ENCODE data around the gene CDH7. TPM values are rescaled to one million over a fixed set of nuclear protein-coding genes. Genes with fewer than 3 reads are reported as not detected.

Gene CDH7
- total RNA-seq, 1 experiment from 2014 or later, result not detected

GRCh38 chr18:65760457-65760856, 9.6 kb downstream of the CDH7 start:
- H3K9me2 ChIP-seq (replicated peaks; ENCODE audit: insufficient read depth, low read length), result no peaks in the 10 kb centered on the region
- H4K20me1 ChIP-seq (ENCODE audit: insufficient read depth, low read depth, low read length), result no peaks in the 10 kb centered on the region
- no peak overlapping the region for H3K9ac ChIP-seq (ENCODE audit: low read length)
- H3K4me2 ChIP-seq (ENCODE audit: low read depth, low read length, poor library complexity, severe bottlenecking), result no peak overlapping the region
- H3K9me3 ChIP-seq (ENCODE audit: low read length), result peaks cover 46% of the 10 kb centered on the region
- no peak overlapping the region for H3K27ac ChIP-seq (ENCODE audit: low read length)
- no peaks in the 10 kb centered on the region for H3K27me3 ChIP-seq (ENCODE audit: low read length)
- no peak for DNase-seq
- H3K4me3 ChIP-seq (ENCODE audit: low read length), result no peak overlapping the region
- H3K79me2 ChIP-seq (ENCODE audit: low read length), result no peaks in the 10 kb centered on the region
- H3K4me1 ChIP-seq (ENCODE audit: low read length), result no peaks in the 10 kb centered on the region
- H3K36me3 ChIP-seq (ENCODE audit: insufficient read depth, low read length), result no peaks in the 10 kb centered on the region
- H2AFZ ChIP-seq (ENCODE audit: low read length), result no peak overlapping the region

GRCh38 chr18:65761636-65762295, 11.0 kb downstream of the CDH7 start:
- no peaks in the 10 kb centered on the region for H4K20me1 ChIP-seq (ENCODE audit: insufficient read depth, low read depth, low read length)
- H2AFZ ChIP-seq (ENCODE audit: low read length), result no peak overlapping the region
- no peaks in the 10 kb centered on the region for H3K9me2 ChIP-seq (replicated peaks; ENCODE audit: insufficient read depth, low read length)
- H3K27me3 ChIP-seq (ENCODE audit: low read length), result no peaks in the 10 kb centered on the region
- no peaks in the 10 kb centered on the region for H3K79me2 ChIP-seq (ENCODE audit: low read length)
- H3K27ac ChIP-seq (ENCODE audit: low read length), result no peak overlapping the region
- no peak overlapping the region for H3K4me2 ChIP-seq (ENCODE audit: low read depth, low read length, poor library complexity, severe bottlenecking)
- H3K36me3 ChIP-seq (ENCODE audit: insufficient read depth, low read length), result no peaks in the 10 kb centered on the region
- DNase-seq, result no peak
- H3K9me3 ChIP-seq (ENCODE audit: low read length), result peaks cover 44% of the 10 kb centered on the region
- H3K4me3 ChIP-seq (ENCODE audit: low read length), result no peak overlapping the region
- H3K9ac ChIP-seq (ENCODE audit: low read length), result no peak overlapping the region
- no peaks in the 10 kb centered on the region for H3K4me1 ChIP-seq (ENCODE audit: low read length)

- H3K9me3 ChIP-seq (ENCODE audit: low read length), result peaks cover 52% of the 10 kb centered on the region
- H3K36me3 ChIP-seq (ENCODE audit: insufficient read depth, low read length), result no peaks in the 10 kb centered on the region
- no peak overlapping the region for H3K4me3 ChIP-seq (ENCODE audit: low read length)
- H3K9me2 ChIP-seq (replicated peaks; ENCODE audit: insufficient read depth, low read length), result no peaks in the 10 kb centered on the region
- no peak overlapping the region for H3K27ac ChIP-seq (ENCODE audit: low read length)
- no peak overlapping the region for H3K9ac ChIP-seq (ENCODE audit: low read length)
- no peaks in the 10 kb centered on the region for H3K79me2 ChIP-seq (ENCODE audit: low read length)
- no peak overlapping the region for H2AFZ ChIP-seq (ENCODE audit: low read length)
- DNase-seq, result no peak
- no peaks in the 10 kb centered on the region for H3K4me1 ChIP-seq (ENCODE audit: low read length)
- H4K20me1 ChIP-seq (ENCODE audit: insufficient read depth, low read depth, low read length), result no peaks in the 10 kb centered on the region
- no peak overlapping the region for H3K4me2 ChIP-seq (ENCODE audit: low read depth, low read length, poor library complexity, severe bottlenecking)
- H3K27me3 ChIP-seq (ENCODE audit: low read length), result no peaks in the 10 kb centered on the region
These were observed 11.7 kb downstream of the CDH7 start for GRCh38 chr18:65762556-65762955.

- Histone ChIP-seq H3K9me2 (replicated peaks; ENCODE audit: insufficient read depth, low read length) (no peaks in the 10 kb centered on the region), H4K20me1 (ENCODE audit: insufficient read depth, low read depth, low read length) (no peaks in the 10 kb centered on the region)
These were observed 16.6 kb downstream of the CDH7 start for GRCh38 chr18:65767406-65767805.

GRCh38 chr18:65768120-65768778, 17.4 kb downstream of the CDH7 start:
- H3K4me2 ChIP-seq (ENCODE audit: low read depth, low read length, poor library complexity, severe bottlenecking), result no peak overlapping the region
- H2AFZ ChIP-seq (ENCODE audit: low read length), result no peak overlapping the region

More at GRCh38 chr18:65767406-65767805, 16.6 kb downstream of the CDH7 start:
- no peak overlapping the region for H2AFZ ChIP-seq (ENCODE audit: low read length)
- H3K9ac ChIP-seq (ENCODE audit: low read length), result no peak overlapping the region
- H3K9me3 ChIP-seq (ENCODE audit: low read length), result peaks cover 68% of the 10 kb centered on the region
- H3K79me2 ChIP-seq (ENCODE audit: low read length), result no peaks in the 10 kb centered on the region
- no peaks in the 10 kb centered on the region for H3K4me1 ChIP-seq (ENCODE audit: low read length)
- no peak for DNase-seq
- H3K4me3 ChIP-seq (ENCODE audit: low read length), result no peak overlapping the region
- H3K36me3 ChIP-seq (ENCODE audit: insufficient read depth, low read length), result no peaks in the 10 kb centered on the region
- H3K4me2 ChIP-seq (ENCODE audit: low read depth, low read length, poor library complexity, severe bottlenecking), result no peak overlapping the region
- no peak overlapping the region for H3K27ac ChIP-seq (ENCODE audit: low read length)
- no peaks in the 10 kb centered on the region for H3K27me3 ChIP-seq (ENCODE audit: low read length)

GRCh38 chr18:65769652-65770051, 18.8 kb downstream of the CDH7 start:
- Histone ChIP-seq H3K9me2 (replicated peaks; ENCODE audit: insufficient read depth, low read length) (no peaks in the 10 kb centered on the region), H3K27ac (ENCODE audit: low read length) (no peak overlapping the region), H3K27me3 (ENCODE audit: low read length) (no peaks in the 10 kb centered on the region), H3K4me3 (ENCODE audit: low read length) (no peak overlapping the region), H3K4me1 (ENCODE audit: low read length) (no peaks in the 10 kb centered on the region), H2AFZ (ENCODE audit: low read length) (no peak overlapping the region), H3K9me3 (ENCODE audit: low read length) (peaks cover 62% of the 10 kb centered on the region), H3K9ac (ENCODE audit: low read length) (no peak overlapping the region), H3K79me2 (ENCODE audit: low read length) (no peaks in the 10 kb centered on the region), H4K20me1 (ENCODE audit: insufficient read depth, low read depth, low read length) (no peaks in the 10 kb centered on the region), H3K36me3 (ENCODE audit: insufficient read depth, low read length) (no peaks in the 10 kb centered on the region), H3K4me2 (ENCODE audit: low read depth, low read length, poor library complexity, severe bottlenecking) (no peak overlapping the region)
- DNase-seq, result no peak

More at GRCh38 chr18:65768120-65768778, 17.4 kb downstream of the CDH7 start:
- Histone ChIP-seq H3K9ac (ENCODE audit: low read length) (no peak overlapping the region), H3K4me3 (ENCODE audit: low read length) (no peak overlapping the region), H3K27ac (ENCODE audit: low read length) (no peak overlapping the region), H3K9me3 (ENCODE audit: low read length) (peaks cover 65% of the 10 kb centered on the region), H3K27me3 (ENCODE audit: low read length) (no peaks in the 10 kb centered on the region), H3K36me3 (ENCODE audit: insufficient read depth, low read length) (no peaks in the 10 kb centered on the region), H3K79me2 (ENCODE audit: low read length) (no peaks in the 10 kb centered on the region), H3K4me1 (ENCODE audit: low read length) (no peaks in the 10 kb centered on the region), H4K20me1 (ENCODE audit: insufficient read depth, low read depth, low read length) (no peaks in the 10 kb centered on the region), H3K9me2 (replicated peaks; ENCODE audit: insufficient read depth, low read length) (no peaks in the 10 kb centered on the region)
- DNase-seq, result no peak

GRCh38 chr18:65786474-65786873, 35.7 kb downstream of the CDH7 start:
- Histone ChIP-seq H3K4me3 (ENCODE audit: low read length) (no peak overlapping the region), H4K20me1 (ENCODE audit: insufficient read depth, low read depth, low read length) (no peaks in the 10 kb centered on the region), H3K4me1 (ENCODE audit: low read length) (no peaks in the 10 kb centered on the region), H3K79me2 (ENCODE audit: low read length) (no peaks in the 10 kb centered on the region), H3K9me3 (ENCODE audit: low read length) (peaks cover 40% of the 10 kb centered on the region), H3K27me3 (ENCODE audit: low read length) (no peaks in the 10 kb centered on the region), H3K9ac (ENCODE audit: low read length) (no peak overlapping the region), H3K9me2 (replicated peaks; ENCODE audit: insufficient read depth, low read length) (no peaks in the 10 kb centered on the region), H2AFZ (ENCODE audit: low read length) (no peak overlapping the region), H3K27ac (ENCODE audit: low read length) (no peak overlapping the region), H3K36me3 (ENCODE audit: insufficient read depth, low read length) (no peaks in the 10 kb centered on the region), H3K4me2 (ENCODE audit: low read depth, low read length, poor library complexity, severe bottlenecking) (no peak overlapping the region)
- DNase-seq, result no peak

- DNase-seq, result no peak
These were observed 37.6 kb downstream of the CDH7 start for GRCh38 chr18:65788373-65788772.

More at GRCh38 chr18:65788373-65788772, 37.6 kb downstream of the CDH7 start:
- H3K9me3 ChIP-seq (ENCODE audit: low read length), result peaks cover 42% of the 10 kb centered on the region
- H3K36me3 ChIP-seq (ENCODE audit: insufficient read depth, low read length), result 0 out of 2 replicates have a peak, but pooled peaks cover under 1% of the 10 kb centered on the region
- no peaks in the 10 kb centered on the region for H3K9me2 ChIP-seq (replicated peaks; ENCODE audit: insufficient read depth, low read length)
- H3K27me3 ChIP-seq (ENCODE audit: low read length), result no peaks in the 10 kb centered on the region
- H3K79me2 ChIP-seq (ENCODE audit: low read length), result no peaks in the 10 kb centered on the region
- no peak overlapping the region for H3K4me3 ChIP-seq (ENCODE audit: low read length)
- H2AFZ ChIP-seq (ENCODE audit: low read length), result no peak overlapping the region
- no peak overlapping the region for H3K9ac ChIP-seq (ENCODE audit: low read length)
- no peak overlapping the region for H3K4me2 ChIP-seq (ENCODE audit: low read depth, low read length, poor library complexity, severe bottlenecking)
- no peak overlapping the region for H3K27ac ChIP-seq (ENCODE audit: low read length)
- no peaks in the 10 kb centered on the region for H4K20me1 ChIP-seq (ENCODE audit: insufficient read depth, low read depth, low read length)
- H3K4me1 ChIP-seq (ENCODE audit: low read length), result no peaks in the 10 kb centered on the region
